22Rv1 (cell line): ENCODE measurements around the gene USHBP1.

Source experiments
- CTCF ChIP-seq: fragments of 450-650 bp; IDR thresholded peaks from 2 replicates; pipeline ENCODE4 v1.5.1; 2017; ENCODE audit warnings: mild to moderate bottlenecking
- ZFX ChIP-seq: fragments of 450-650 bp; IDR thresholded peaks from 2 replicates; pipeline ENCODE4 v1.6.1; 2017; ENCODE audit warnings: antibody characterized with exemption, borderline replicate concordance

GRCh38 chr19:17303167-17303939 lies 38.8 kb upstream of the USHBP1 start, which contains the start of gene ABHD8:
- peak; percentile 78 for TF ChIP-seq CTCF
- no peak for TF ChIP-seq ZFX
